ENCODE data around the gene VMP1.

Gene VMP1

DNA sequence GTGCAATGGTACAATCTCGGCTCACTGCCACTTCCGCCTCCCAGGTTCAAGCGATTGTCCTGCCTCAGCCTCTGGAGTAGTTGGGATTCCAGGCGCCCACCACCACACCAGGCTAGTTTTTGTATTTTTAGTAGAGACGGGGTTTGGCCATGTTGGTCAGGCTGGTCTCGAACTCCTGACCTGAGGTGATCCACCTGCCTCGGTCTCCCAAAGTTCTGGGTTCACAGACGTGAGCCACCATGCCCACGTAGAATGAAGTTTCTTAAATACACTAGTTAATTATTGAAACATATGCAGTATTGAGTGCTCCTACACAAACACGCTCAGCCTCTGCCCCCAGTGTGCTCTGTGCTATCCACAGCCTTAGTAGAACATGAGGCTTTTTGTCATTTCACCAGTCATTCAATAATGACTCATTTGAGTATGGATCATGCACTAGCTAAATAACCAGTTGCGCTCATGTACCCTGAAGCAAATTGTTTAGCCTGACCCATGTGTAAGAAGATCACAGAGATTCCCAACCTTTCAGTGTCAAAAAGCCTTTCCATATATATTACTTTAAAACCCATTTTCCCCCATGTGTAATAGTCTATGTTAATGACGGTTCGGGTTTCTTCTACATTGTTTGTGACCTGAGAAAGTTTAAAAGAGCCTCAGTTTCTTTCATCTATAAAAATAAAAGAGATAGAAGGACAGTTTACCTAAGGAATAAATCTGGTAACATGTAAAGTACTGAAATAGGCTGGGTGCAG lies 135.6 kb downstream of the VMP1 start:
- peak; percentile 99 for DNase-seq (ENCODE audit: low read depth, low spot score)
- TF ChIP-seq, protein P1, sequence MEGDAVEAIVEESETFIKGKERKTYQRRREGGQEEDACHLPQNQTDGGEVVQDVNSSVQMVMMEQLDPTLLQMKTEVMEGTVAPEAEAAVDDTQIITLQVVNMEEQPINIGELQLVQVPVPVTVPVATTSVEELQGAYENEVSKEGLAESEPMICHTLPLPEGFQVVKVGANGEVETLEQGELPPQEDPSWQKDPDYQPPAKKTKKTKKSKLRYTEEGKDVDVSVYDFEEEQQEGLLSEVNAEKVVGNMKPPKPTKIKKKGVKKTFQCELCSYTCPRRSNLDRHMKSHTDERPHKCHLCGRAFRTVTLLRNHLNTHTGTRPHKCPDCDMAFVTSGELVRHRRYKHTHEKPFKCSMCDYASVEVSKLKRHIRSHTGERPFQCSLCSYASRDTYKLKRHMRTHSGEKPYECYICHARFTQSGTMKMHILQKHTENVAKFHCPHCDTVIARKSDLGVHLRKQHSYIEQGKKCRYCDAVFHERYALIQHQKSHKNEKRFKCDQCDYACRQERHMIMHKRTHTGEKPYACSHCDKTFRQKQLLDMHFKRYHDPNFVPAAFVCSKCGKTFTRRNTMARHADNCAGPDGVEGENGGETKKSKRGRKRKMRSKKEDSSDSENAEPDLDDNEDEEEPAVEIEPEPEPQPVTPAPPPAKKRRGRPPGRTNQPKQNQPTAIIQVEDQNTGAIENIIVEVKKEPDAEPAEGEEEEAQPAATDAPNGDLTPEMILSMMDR (IDR thresholded peaks at IDR 0.05; ENCODE audit: insufficient read depth, low read length, missing control alignments), result no peak
- H3K4me3 ChIP-seq (ENCODE audit: low read depth, low read length), result peak overlapping the region; percentile 78
- POLR2A ChIA-PET, result interaction anchor here (0.7 to 13.4 kb wide), 14 partner anchors 10 to 95 kb away, joined by 3 to 449 read pairs (median 8); no protein-coding TSS in a partner anchor
- CTCF ChIA-PET, result no interaction called here

DNA sequence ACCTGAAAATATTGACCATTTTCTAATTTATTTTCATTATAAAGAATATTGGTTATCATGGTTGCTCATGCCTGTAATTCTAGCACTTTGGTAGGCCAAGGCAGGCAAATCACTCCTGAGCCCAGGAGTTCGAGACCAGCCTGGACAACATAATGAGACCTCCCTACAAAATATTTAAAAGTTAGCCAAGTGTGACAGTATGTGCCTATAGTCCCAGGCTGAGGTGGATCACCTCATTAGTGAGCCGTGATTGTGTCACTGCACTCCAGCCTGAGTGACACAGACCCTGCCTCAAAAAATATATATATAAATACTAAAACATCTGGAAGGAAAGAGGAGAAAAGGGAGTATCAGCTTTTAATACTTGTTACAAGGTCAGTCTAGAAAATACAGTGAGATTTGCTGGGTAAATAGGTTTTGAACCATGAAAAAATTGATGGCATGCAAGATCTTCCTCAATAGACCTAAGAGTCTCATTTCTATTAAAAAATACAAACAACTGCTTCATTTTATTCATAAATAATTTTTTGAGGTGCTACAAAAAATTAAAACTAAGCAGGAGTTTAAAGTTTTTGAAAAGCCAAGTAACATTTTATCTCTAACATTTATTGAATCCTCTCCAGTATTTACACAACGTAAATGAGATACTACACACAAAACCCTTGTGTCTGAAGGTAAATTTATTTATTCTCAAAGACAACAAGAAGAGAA lies 137.6 kb downstream of the VMP1 start:
- no peak for DNase-seq (ENCODE audit: low read depth, low spot score)
- no peak overlapping the region for H3K4me3 ChIP-seq (ENCODE audit: low read depth, low read length)
- TF ChIP-seq, protein P1 (IDR thresholded peaks at IDR 0.05; ENCODE audit: insufficient read depth, low read length, missing control alignments), result no peak
- ChIA-PET CTCF (no interaction called here), POLR2A (interaction anchor here (0.9 to 13.4 kb wide), 10 partner anchors 8 to 138 kb away, joined by 4 to 449 read pairs (median 7); partner anchors contain the start of genes PTRH2 and VMP1)

DNA sequence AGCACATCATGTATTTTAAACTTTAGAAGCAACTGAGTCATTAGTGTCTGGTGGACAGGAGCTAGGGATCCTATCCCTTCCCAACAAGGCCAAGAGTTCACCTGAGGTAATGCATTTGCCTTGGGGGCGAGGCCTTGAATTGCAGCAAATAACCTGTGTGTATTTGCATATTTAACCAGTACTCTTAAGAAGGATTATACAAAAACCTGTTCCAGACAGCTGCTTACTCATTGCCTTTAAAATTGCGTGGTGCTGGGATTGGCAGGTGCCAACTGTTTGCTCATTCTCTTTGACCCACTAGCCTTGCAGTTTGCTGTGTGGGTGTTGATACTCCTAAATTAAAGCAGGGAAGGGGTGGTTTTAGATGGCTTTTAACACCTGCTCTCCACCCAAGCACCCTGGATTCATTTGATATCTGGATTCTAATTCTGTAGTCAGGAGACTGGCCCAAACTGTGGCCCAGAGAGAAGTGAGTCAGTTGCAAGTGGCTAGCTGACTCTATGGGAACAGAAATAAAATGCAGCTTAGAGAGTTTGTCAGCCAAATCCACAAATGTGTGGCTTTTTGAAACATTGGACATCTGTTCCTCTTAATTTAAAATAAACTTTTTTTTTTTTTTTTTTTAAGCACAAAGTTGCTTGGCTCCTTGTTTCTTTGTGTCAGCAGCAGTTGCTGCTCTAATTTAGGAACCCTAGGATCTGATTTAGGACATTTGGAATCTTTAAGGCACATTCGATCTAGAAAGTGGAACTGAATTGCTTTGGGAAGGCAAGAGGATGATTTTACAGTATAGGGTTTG lies 138.3 kb downstream of the VMP1 start:
- TF ChIP-seq, protein P1 (IDR thresholded peaks at IDR 0.05; ENCODE audit: insufficient read depth, low read length, missing control alignments), result no peak
- CTCF ChIA-PET, result no interaction called here
- H3K4me3 ChIP-seq (ENCODE audit: low read depth, low read length), result no peak overlapping the region
- POLR2A ChIA-PET, result interaction anchor here (0.7 to 13.4 kb wide), 10 partner anchors 8 to 139 kb away, joined by 3 to 449 read pairs (median 6); partner anchors contain the start of genes PTRH2 and VMP1
- DNase-seq (ENCODE audit: low read depth, low spot score), result no peak

DNA sequence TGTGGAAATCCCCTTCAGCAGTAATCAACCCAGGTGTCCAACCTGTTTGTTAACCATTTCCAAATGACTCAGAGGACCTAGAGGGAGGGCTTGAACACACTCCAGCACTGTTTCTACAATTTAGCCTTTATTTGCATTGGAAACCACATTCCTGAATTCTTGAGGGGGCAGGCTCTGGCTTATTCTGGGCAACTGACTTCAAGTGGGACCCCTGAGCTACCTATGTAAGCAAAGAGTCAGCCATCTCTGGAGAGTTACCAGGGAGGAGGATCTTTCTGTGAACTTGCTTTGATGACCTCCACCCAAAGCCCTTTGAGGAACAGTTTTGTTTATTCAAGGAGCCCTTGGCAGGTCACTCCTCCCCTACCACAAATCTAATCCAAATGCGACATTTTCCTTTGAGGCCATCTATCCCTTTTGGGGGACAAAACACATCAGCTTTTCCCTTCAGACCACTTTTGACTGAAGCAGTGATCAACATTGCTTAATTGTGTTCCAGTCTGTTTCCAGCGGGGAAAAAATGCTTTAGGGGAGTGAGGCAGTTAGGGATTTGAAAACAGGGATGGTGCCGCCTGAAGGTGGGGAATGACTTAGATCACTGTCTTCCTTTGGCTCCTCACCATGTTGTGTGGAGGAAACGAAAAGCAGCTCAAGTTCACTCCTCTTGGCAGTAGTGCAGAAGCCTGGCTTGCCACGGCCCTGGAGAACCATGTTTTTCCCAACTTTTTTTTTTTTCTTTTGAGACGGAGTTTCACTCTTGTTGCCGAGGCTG lies 139.1 kb downstream of the VMP1 start:
- ChIA-PET POLR2A (interaction anchor here (0.7 to 13.4 kb wide), 9 partner anchors 9 to 103 kb away, joined by 3 to 449 read pairs (median 5); no protein-coding TSS in a partner anchor), CTCF (no interaction called here)
- no peak overlapping the region for H3K4me3 ChIP-seq (ENCODE audit: low read depth, low read length)
- DNase-seq (ENCODE audit: low read depth, low spot score), result no peak
- TF ChIP-seq, protein P1 (IDR thresholded peaks at IDR 0.05; ENCODE audit: insufficient read depth, low read length, missing control alignments), result no peak

DNA sequence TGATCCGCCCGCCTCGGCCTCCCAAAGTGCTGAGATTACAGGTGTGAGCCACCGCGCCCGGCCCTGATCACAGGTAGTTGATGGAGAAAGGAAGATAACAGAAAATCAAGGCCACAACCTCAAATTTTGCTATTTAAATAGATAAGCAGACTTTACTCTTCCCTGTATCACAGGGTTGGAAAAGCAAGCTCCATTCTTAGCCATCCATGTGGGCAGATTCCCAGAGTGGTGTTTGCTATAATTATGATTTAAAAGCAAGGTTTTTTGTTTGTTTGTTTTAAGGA lies 140.9 kb downstream of the VMP1 start:
- no peak overlapping the region for H3K4me3 ChIP-seq (ENCODE audit: low read depth, low read length)
- CTCF ChIA-PET, result no interaction called here
- POLR2A ChIA-PET, result interaction anchor here (12.6 to 13.4 kb wide), 2 partner anchors 87 to 95 kb away, joined by 222 to 449 read pairs; no protein-coding TSS in a partner anchor
- TF ChIP-seq, protein P1 (IDR thresholded peaks at IDR 0.05; ENCODE audit: insufficient read depth, low read length, missing control alignments), result no peak
- no peak for DNase-seq (ENCODE audit: low read depth, low spot score)

Measured in AG04449 (cell line).